Measurements from ENCODE around the gene PPP4R2.

DNA sequence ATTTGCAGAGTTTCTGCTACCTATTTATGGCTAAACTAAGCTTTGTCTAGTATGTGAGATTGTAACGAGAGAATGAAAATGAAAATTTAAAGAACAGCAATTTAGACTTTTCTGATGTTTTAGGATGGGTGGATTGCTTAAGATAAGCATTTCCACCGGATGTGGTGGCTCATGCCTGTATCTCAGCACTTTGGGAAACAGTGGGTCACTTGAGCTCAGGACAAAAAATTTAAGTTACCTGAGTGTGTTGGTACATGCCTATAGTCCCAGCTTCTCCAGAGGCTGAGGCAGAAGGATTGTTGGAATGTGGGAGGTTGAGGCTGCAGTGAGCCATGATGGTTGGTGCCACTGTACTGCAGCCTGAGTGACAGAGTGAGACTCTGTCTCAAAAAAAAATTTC lies 3.3 kb downstream of the PPP4R2 start:
- TF ChIP-seq CTCF (conservative IDR thresholded peaks at IDR 0.05) (no peak), EZH2 (IDR thresholded peaks at IDR 0.05; ENCODE audit: low read depth) (no peak)
